ELR (cell line): ENCODE measurements around the gene CCDC107.
"Not testable (repeated sequence)": the region's sequence is repeated elsewhere in the genome, so short reads cannot be mapped to it uniquely, and the experiment has no call there.

Experiments
- DNase-seq: peaks from one replicate; pipeline ENCODE4 v3.0.0-alpha.2; 2015; ENCODE audit warnings: low read depth

Gene CCDC107, protein sequence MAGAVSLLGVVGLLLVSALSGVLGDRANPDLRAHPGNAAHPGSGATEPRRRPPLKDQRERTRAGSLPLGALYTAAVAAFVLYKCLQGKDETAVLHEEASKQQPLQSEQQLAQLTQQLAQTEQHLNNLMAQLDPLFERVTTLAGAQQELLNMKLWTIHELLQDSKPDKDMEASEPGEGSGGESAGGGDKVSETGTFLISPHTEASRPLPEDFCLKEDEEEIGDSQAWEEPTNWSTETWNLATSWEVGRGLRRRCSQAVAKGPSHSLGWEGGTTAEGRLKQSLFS

DNA sequence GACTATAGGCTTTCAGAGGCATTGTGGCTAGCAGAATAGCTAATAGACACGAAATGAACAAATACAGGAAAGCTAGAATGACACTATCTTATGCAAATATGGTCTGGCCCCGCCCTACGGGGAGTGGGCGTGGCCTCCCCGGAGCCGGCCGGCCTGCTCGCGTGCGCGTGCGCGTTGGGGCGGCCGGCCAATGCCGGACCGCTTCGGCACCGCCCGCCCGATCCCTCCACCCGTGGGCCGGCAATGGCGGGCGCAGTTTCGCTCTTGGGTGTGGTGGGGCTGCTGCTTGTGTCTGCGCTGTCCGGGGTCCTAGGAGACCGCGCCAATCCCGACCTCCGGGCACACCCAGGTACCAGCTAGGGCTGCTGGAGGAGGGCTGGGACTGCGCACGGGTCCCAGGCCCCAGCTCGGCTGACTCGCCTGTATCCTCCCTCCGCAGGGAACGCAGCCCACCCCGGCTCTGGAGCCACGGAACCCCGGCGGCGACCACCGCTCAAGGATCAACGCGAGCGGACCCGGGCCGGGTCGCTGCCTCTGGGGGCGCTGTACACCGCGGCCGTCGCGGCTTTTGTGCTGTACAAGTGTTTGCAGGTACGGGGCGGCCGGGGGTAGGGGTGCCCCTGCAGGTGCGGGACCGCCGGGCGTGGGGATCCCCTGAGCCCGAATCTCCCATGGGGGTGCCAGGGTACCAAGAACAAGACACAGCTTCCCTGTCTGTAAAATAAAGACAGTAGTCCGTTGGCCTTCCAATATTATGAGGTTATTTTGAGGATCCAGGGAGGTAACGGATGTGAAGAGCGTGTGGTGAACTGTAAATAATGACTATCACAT is at the start of gene CCDC107:
TSS of gene CCDC107 (plus strand) at position 156 of the 831 bp plus-strand sequence. CDS start at position 244, 88 bp downstream.
- DNase-seq = peak; percentile 86

DNA sequence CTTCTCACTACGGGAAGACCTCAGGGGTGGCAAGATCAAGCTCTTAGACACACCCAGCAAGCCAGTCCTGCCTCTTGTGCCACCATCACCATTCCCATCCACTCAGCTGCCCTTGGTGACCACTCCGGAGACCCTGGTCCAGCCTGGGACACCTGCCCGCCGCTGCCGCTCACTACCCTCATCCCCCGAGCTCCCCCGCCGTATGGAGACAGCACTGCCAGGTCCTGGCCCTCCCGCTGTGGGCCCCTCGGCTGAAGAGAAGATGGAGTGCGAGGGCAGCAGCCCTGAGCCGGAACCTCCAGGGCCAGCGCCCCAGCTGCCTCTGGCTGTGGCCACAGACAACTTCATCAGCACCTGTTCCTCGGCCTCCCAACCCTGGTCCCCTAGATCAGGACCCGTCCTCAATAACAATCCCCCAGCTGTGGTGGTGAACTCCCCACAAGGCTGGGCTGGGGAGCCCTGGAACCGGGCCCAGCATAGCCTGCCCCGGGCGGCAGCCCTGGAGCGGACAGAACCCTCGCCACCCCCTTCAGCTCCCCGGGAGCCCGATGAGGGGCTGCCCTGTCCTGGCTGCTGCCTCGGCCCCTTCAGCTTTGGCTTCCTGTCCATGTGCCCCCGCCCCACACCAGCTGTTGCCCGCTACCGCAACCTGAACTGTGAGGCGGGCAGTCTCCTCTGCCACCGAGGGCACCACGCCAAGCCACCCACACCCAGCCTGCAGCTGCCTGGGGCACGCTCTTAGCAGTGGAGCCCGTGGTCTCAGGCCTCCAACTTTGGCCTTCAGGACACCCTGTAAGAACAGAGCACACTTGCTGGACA is 48.9 kb upstream of the CCDC107 start:
- no peak for DNase-seq

DNA sequence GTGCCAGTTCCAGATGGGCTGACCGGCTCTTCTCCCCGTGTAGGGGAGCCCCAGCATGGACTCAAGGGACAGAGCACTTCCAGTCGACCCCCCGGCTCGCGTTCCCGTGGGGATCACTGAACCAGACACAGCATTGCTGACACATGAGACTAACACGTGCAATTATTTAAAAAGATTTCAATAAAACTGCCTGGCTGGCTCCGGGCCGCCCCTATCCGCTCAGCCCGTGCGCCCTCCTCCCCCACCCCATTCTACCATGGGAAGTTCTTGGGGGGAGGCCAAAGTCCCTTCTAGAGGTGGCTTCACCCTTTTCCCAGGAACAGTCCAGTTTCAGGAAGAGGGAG is 48.3 kb upstream of the CCDC107 start:
- DNase-seq = no peak

DNA sequence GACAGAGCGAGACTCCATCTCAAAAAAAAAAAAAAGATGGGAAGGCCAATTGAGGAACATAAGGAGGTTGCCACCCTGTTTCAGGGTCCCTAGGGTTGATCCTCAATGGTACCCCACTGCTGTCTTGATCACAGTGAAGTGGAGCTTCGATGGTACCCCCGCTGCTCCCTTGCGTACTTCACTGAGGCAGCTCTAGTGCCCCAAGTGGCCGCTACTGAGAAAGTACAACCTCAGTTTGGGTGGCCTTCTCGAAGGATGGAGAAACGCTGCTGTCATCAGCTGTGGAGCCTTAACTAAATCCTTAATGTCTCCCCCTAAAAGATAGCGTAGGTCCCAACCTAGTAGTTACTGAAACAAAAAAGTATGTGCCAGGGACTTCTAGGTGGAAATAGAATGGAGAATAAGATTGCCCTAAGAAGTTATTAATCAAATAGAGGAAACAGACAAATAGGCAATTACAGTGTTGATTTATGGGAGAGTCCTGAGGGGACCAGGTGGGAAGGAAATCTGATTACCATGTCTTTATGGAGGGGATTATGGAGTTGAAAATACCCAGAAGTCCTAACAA is 46.8 kb upstream of the CCDC107 start:
- peak; percentile 58 for DNase-seq

DNA sequence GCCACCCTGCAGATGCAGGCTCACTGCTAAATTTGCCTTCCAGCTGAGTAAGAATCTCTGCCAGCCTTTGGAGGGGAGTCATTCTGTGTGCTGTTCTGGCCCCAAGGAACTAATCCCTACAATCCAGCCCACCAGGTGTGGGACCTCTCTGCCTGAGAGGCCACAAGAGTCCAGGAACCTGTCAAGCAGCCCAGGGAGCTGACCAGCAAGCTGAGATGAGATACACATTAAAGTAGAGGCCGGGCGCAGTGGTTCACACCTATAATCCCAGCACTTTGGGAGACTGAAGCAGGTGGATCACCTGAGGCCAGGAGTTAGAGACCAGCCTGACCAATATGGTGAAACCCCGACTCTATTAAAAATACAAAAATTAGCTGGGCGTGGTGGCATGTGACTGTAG is 46.0 kb upstream of the CCDC107 start:
- not testable (repeated sequence) for DNase-seq

DNA sequence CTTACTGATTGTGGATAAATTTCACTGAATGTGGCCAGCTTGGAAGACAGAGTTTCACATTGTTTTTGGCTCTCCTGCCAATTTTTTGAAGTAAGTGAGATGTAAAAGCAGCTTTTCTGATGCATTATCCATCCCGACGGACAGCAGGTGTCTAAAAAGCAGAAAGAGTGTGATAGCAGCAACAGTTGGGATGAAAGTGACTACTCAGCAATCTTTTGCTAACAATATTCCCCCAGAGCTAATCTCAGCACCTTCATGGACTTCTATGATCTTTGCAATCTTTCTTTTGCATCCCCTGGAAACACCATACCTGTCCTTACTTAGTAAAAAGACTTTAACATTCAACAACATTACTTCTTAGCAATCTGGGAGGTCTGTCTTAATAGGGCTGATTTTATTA is 45.2 kb upstream of the CCDC107 start:
- DNase-seq = no peak

DNA sequence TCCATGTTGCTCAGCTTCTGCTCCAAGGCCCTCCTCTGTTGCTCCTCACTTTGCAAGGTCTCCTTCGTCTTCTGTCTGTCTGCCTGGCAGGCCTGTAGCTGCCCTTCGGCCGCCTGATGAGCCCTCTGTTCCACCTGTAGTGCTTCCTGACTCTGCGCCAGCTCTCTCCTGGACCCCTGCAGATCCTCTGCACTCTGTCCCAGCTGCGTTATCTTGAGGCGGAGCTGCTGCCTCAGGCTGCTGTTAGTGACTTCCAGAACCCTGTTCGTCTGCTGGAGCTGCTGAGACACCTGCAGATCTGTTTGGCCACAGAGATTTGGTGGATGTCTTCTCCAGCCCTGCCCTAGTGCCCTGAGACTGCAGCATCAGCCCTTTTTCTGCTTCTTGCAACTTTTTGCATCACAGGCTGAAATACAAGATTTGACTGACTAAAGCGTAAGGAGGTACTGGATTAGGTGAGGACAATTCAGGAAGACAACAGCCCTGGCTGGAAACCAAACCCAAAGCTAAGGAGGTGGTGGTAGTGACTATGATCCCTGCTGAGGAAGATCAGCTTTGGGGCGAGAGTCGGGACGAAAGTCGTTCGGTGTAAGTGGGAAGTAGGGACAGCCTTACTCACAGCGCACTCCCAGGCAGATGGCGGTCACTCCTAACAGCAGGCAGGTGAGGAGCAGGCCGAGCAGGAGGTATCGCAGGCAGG is 42.0 kb upstream of the CCDC107 start:
- DNase-seq = no peak

DNA sequence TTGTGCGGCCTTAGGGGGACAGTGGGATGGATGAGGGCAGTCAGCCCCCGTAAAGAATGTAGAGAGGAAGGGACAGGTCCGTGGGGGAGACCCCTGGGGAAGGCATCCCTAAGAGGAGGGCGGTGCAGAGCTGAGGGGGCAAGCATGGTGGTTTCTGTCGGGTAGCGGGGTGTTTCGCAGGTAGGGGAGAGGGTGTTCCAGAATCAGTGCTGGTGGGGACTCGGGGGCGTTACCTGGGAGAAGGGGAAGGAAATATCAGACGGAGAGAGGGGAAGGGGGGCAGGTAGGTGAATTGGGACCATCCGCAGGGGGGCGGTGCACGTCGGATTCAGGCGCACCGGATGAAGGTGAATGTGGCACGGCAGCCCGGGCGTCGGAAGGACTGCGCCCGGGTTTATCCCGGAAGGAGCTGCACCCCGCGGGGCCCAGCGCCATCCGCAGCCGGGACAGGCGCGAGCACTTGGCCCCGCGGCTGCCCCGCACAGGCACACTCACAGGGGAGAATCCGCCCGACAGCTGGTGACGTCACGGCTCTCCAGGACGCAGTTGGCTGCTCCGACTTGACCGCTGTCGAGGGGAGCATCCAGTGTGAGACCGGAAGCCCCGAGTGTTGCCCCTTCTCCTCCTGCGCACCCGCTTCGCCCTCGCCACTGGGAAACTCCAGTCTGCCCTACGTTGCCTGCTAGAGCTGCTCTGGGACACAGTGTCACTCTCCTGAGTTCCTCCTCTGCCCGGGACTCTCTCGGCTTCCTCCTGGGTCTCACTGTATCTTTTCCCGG is 41.2 kb upstream of the CCDC107 start:
- peak; percentile 55 for DNase-seq

DNA sequence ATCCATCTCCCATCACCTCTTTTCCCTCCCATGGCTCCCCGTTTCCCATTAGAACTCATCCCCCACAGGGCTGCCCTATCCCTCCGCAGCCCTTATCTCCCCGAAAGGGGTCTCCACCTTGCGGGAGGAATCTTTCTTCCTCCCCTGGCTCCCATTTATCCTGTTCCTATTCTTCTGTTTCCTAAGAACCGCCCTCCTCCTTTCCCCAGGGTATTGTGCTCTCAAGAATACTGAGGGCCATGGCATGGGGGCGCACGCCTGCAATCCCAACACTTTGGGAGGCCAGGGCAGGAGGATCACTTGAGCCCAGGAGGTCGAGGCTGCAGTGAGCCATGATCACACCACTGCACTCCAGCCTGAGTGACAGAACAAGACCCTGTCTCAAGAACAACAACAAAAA is 40.5 kb upstream of the CCDC107 start:
- DNase-seq = no peak

DNA sequence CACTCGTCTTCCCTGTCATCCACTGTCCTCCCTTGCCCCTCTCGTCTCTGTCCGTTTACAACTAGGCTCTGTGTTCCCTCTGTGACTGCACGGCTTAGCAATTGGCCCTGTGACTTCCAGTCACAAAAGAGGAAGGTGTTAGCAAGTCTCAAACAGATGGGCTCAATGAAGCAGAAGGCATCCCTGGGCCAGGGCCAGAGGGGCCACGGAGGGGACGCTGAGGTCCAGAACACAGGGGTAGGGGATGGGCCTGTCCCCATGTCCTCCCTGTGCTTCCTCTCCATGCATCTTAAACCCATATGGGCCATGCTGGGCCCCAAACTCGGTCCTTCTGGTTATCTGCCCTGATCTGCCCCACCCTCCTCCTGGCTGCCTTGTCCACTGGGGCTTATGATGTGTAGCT is 39.8 kb upstream of the CCDC107 start, which contains the start of gene CD72:
TSS of gene CD72 (minus strand) at position 89 of the 403 bp plus-strand sequence. CDS start 110 bp downstream, outside the sequence.
- DNase-seq = no peak

DNA sequence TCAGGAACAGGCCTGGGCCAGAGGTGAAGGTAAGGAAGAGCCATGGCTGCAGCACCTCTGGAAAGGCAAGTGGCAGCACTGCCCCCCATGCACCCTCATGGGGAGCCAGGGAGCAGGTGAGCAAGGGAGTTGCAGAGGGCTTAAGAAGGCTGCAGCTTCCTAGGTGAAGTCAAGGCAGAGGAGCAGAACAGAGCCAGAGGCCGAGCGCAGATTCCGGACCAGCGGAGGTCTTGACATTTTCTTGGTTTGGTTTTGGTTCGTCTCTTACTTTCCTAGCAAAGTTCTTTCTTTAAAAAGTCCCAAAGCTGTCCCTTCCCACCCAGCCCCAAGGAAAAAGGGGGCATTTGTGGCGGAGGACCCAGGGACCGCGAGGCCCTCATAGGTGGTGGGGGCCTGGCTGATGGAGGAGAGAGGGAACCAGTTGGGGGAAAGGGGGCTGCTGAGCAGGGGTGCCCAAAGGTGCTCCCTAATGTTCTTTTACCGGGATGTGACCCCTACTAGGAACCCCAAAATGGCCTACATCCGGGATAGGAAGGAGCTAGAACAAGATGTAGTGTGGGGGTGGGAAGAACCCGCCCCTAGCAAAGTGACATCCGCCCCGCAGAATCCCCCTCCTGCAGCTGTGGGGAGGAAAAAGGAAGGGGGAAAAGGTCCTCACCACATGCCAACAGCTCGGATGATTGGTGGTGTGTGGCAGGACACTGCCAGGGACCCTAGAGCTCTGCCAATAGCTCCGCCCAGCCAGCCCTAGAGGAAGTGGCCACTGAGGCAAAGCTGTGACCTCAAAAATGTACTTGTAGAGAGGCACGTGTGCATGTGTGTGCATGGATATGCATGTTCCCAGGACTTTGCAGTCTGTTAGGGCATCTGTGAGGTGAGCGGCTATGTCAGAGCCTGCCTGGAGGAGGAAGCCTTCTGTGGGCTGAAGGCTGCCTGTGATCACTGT is 39.0 kb upstream of the CCDC107 start:
- no peak for DNase-seq

DNA sequence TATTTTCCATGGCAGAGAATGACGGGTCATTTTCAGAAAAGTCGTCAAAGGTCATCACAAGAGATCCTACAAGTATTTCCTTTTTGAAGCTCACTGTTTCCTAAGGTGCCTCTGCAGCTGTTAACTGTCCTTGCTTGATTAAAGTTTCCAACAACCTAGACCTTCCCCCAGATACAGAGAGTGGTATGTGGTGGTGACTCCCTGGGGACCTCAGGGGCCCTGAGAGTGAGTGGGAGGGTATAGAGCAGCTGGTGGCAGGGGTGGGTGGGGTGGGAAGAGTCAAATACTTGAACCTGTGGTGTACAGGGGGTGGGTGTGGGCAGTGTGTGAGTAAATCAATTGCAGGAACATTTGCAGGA is 38.3 kb upstream of the CCDC107 start:
- DNase-seq = no peak

DNA sequence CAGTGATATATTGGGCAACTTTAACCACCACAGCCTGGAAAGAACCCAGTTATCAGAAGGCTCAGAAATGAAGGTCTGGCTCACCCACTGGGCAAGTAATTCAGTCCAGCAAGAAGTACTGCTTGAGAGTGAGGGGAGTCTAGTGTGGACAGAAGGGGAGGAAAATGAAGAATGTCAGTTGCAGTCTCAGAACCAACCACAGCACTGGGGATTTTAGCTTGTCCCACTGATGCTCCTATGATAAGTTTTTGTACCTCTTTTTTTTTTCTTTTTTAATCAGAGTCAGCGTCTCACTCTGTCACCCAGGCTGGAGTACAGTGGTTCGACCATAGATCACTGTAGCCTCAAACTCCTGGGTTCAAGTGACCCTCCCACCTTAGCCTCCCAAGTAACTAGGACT is 30.5 kb upstream of the CCDC107 start:
- DNase-seq = no peak

DNA sequence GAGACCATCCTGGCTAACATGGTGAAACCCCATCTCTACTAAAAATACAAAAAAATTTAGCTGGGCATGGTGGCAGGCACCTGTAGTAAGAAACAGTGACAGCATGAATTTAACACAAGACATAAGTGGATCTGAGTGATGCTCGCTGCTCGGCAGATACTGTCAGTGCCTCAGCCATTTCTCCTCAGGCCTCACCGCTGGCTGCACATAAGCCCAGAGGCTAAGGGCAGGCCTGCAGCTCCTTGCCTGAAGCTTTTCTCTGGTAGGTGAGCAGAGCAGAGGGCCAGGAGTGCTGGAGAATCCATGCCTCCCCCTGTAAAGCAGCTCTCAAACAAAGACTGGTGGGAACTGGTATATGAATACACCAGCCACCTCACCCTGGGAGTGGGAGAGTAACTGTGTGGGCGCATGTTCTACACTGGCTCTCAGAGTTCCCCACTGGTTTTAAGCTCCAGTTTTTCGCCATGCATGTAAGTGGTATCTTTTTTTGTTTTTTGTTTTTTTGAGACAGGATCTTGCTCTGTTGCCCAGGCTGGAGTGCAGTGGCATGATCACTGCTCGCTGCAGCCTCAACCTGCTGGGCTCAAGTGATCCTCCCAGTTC is 29.6 kb upstream of the CCDC107 start:
- no peak for DNase-seq

DNA sequence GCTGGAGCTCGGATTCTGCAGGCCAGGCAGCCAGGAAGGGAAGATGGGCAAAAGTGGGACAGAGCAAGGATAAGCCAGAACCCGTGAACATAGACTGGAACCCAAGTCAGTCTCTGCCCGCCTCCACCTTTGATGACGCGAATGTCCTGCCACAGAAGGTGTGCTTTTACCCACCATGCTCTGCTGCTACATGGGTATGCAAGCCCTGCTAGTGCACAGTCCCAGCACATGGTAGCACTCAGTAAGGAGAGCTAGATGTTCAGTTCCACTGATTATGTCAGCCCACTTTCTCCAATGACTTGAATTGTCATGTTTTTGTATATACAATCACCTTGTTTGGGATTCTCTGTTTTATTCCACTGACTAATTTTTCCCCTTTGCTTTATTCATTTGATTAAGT is 28.5 kb upstream of the CCDC107 start:
- no peak for DNase-seq

DNA sequence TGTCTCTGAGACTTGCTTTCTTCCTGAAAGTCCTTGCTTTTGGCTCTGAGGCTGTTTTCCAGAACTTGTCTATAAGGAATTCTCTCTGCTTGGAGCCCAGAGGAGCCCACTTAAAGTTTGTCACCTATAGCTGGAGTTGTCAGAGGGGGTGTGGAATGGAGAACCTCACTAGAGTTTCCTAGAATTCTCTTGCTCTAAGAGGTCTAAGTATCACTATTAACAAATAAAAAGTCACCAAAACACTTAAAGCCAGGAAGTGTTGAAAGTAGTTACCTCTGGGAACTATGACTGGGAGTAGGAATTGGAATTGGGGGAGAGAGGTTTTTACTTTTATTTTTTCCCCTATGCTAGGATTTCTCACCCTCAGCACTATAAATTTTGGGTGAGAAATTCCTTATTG is 22.4 kb upstream of the CCDC107 start:
- no peak for DNase-seq

DNA sequence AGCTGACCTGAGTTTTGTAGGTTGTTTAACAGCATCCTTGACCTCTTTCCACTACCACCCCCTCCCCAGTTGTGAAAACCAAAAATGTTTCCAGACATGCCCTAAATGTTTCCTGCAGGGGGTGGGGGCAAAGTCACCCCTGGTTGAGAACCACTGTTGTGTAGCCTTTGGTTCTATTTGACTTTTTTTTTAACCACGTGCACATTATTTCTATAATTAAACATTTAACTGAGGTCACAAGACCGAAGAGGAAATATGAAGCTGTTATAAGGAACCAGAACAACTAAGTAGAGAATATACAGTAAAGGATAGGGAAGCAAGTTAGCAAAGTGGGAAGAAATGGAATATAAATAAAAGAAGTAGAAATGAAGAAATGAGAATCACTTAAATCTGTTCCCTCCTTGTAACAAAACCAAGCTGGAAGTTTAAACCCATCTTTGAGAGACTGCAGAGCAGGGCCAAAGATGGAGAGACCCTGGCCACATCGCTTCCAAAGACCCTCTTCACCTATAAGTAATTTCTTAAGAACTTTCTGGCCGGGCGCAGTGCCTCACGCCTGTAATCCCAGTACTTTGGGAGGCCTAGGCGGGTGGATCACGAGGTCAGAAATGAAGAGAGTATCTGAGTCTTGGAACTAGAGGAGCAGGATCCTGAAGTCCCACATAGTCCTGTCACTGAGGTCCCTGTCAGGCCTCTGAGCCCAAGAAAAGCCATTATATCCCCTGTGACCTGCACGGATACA is 21.8 kb upstream of the CCDC107 start:
- no peak for DNase-seq

DNA sequence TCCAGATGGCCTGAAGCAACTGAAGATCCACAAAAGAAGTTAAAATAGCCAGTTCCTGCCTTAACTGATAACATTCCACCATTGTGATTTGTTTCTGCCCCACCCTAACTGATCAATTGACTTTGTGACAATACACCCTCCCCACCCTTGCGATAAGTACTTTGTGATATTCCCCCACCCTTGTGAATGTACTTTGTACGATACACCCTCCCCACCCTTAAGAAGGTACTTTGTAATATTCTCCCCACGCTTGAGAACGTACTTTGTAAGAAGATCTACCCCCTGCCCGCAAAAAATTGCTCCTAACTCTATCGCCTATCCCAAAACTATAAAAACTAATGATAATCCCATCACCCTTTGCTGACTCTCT is 21.2 kb upstream of the CCDC107 start:
- DNase-seq = not testable (repeated sequence)
